ENCODE data around the gene CDH5. TPM values are rescaled to one million over a fixed set of nuclear protein-coding genes. Genes with fewer than 3 reads are reported as not detected.

CDH5 gene
- total and polyA plus RNA-seq, 2 experiments from 2014 or later, result not detected

- H3K9me3 ChIP-seq (ENCODE audit: low read depth), result no peaks in the 10 kb centered on the region
- no peak for TF ChIP-seq EZH2phosphoT487 (IDR thresholded peaks at IDR 0.05; ENCODE audit: insufficient read depth, low read depth)
- TF ChIP-seq EZH2 (IDR thresholded peaks at IDR 0.05; ENCODE audit: insufficient read depth, poor library complexity, severe bottlenecking), result no peak
- H3K36me3 ChIP-seq (ENCODE audit: low read depth), result no peaks in the 10 kb centered on the region
- no peaks in the 10 kb centered on the region for H3K79me2 ChIP-seq (ENCODE audit: insufficient read depth)
- H3K9me2 ChIP-seq (ENCODE audit: insufficient read depth), result no peaks in the 10 kb centered on the region
- H3K9ac ChIP-seq, result no peak overlapping the region
- H3K4me2 ChIP-seq (ENCODE audit: unreplicated experiment), result no peak overlapping the region
- H4K20me1 ChIP-seq (ENCODE audit: insufficient read depth), result no peaks in the 10 kb centered on the region
- in situ Hi-C loops (cut with MboI), result no loop called here
- 90 to 96% methylated on average over 8 of the region's 8 CpGs for WGBS, 2 experiments (ENCODE audit: low coverage in 1 of 2, low lambda C conversion rate in 2 of 2, missing lambda C conversion rate in 2 of 2)
- peaks cover 11% of the 10 kb centered on the region for H3F3A ChIP-seq (ENCODE audit: insufficient read depth)
- no peak overlapping the region for H3K27ac ChIP-seq
- no peak overlapping the region for H3K4me3 ChIP-seq
- DNase-seq, result no peak
- peaks cover 7% of the 10 kb centered on the region for H3K4me1 ChIP-seq (ENCODE audit: insufficient read depth)
- H3K27me3 ChIP-seq (replicated peaks; ENCODE audit: insufficient read depth), result no peaks in the 10 kb centered on the region; the same call in 1 of the 2 replicates
- H2AFZ ChIP-seq, result no peak overlapping the region
These were observed 65.3 kb downstream of the CDH5 start for GRCh38 chr16:66431760-66432159.

- no peak for TF ChIP-seq EZH2phosphoT487 (IDR thresholded peaks at IDR 0.05; ENCODE audit: insufficient read depth, low read depth)
- TF ChIP-seq EZH2 (IDR thresholded peaks at IDR 0.05; ENCODE audit: insufficient read depth, poor library complexity, severe bottlenecking), result no peak
- H3F3A ChIP-seq (ENCODE audit: insufficient read depth), result peaks cover 11% of the 10 kb centered on the region
- no peaks in the 10 kb centered on the region for H3K36me3 ChIP-seq (ENCODE audit: low read depth)
- DNase-seq, result no peak
- in situ Hi-C loops (cut with MboI), result no loop called here
- H3K79me2 ChIP-seq (ENCODE audit: insufficient read depth), result no peaks in the 10 kb centered on the region
- H3K9ac ChIP-seq, result no peak overlapping the region
- no peaks in the 10 kb centered on the region; the same call in 1 of the 2 replicates for H3K27me3 ChIP-seq (replicated peaks; ENCODE audit: insufficient read depth)
- no peaks in the 10 kb centered on the region for H3K9me3 ChIP-seq (ENCODE audit: low read depth)
- peaks cover 7% of the 10 kb centered on the region for H3K4me1 ChIP-seq (ENCODE audit: insufficient read depth)
- H2AFZ ChIP-seq, result no peak overlapping the region
- no peaks in the 10 kb centered on the region for H3K9me2 ChIP-seq (ENCODE audit: insufficient read depth)
- H3K4me3 ChIP-seq, result no peak overlapping the region
- 92 to 98% methylated on average over 5 of the region's 5 CpGs for WGBS, 2 experiments (ENCODE audit: low coverage in 1 of 2, low lambda C conversion rate in 2 of 2, missing lambda C conversion rate in 2 of 2)
- H4K20me1 ChIP-seq (ENCODE audit: insufficient read depth), result no peaks in the 10 kb centered on the region
- H3K27ac ChIP-seq, result no peak overlapping the region
- no peak overlapping the region for H3K4me2 ChIP-seq (ENCODE audit: unreplicated experiment)
These were observed 65.9 kb downstream of the CDH5 start for GRCh38 chr16:66432429-66432828.

GRCh38 chr16:66434619-66435430 is 68.3 kb downstream of the CDH5 start:
- H3K79me2 ChIP-seq (ENCODE audit: insufficient read depth), result no peaks in the 10 kb centered on the region
- peaks cover 9% of the 10 kb centered on the region for H3F3A ChIP-seq (ENCODE audit: insufficient read depth)
- H3K4me2 ChIP-seq (ENCODE audit: unreplicated experiment), result no peak overlapping the region
- no peaks in the 10 kb centered on the region for H3K36me3 ChIP-seq (ENCODE audit: low read depth)
- no peak for DNase-seq
- TF ChIP-seq EZH2 (IDR thresholded peaks at IDR 0.05; ENCODE audit: insufficient read depth, poor library complexity, severe bottlenecking) (no peak), EZH2phosphoT487 (IDR thresholded peaks at IDR 0.05; ENCODE audit: insufficient read depth, low read depth) (no peak)
- 79 to 80% methylated on average over 9 of the region's 9 CpGs for WGBS, 2 experiments (ENCODE audit: low coverage in 1 of 2, low lambda C conversion rate in 2 of 2, missing lambda C conversion rate in 2 of 2)
- no peak overlapping the region for H3K27ac ChIP-seq
- no peaks in the 10 kb centered on the region; the same call in 1 of the 2 replicates for H3K27me3 ChIP-seq (replicated peaks; ENCODE audit: insufficient read depth)
- H3K9ac ChIP-seq, result no peak overlapping the region
- H3K9me3 ChIP-seq (ENCODE audit: low read depth), result no peaks in the 10 kb centered on the region
- no peaks in the 10 kb centered on the region for H3K9me2 ChIP-seq (ENCODE audit: insufficient read depth)
- H3K4me1 ChIP-seq (ENCODE audit: insufficient read depth), result peaks cover 7% of the 10 kb centered on the region
- H2AFZ ChIP-seq, result no peak overlapping the region
- H3K4me3 ChIP-seq, result no peak overlapping the region
- H4K20me1 ChIP-seq (ENCODE audit: insufficient read depth), result no peaks in the 10 kb centered on the region
- in situ Hi-C loops (cut with MboI), result no loop called here

- no peak overlapping the region for H2AFZ ChIP-seq
- no peaks in the 10 kb centered on the region for H4K20me1 ChIP-seq (ENCODE audit: insufficient read depth)
- H3K9me2 ChIP-seq (ENCODE audit: insufficient read depth), result no peaks in the 10 kb centered on the region
- no peaks in the 10 kb centered on the region for H3K36me3 ChIP-seq (ENCODE audit: low read depth)
- H3K79me2 ChIP-seq (ENCODE audit: insufficient read depth), result no peaks in the 10 kb centered on the region
- H3K4me1 ChIP-seq (ENCODE audit: insufficient read depth), result peaks cover 7% of the 10 kb centered on the region
- no peak overlapping the region for H3K9ac ChIP-seq
- WGBS, 2 experiments (ENCODE audit: low coverage in 1 of 2, low lambda C conversion rate in 2 of 2, missing lambda C conversion rate in 2 of 2), result 82 to 89% methylated on average over 1 of the region's 1 CpG
- no peak for DNase-seq
- H3K9me3 ChIP-seq (ENCODE audit: low read depth), result no peaks in the 10 kb centered on the region
- H3K27me3 ChIP-seq (replicated peaks; ENCODE audit: insufficient read depth), result no peaks in the 10 kb centered on the region; the same call in 1 of the 2 replicates
- TF ChIP-seq EZH2phosphoT487 (IDR thresholded peaks at IDR 0.05; ENCODE audit: insufficient read depth, low read depth) (no peak), EZH2 (IDR thresholded peaks at IDR 0.05; ENCODE audit: insufficient read depth, poor library complexity, severe bottlenecking) (no peak)
- H3K27ac ChIP-seq, result no peak overlapping the region
- in situ Hi-C loops (cut with MboI), result no loop called here
- H3K4me2 ChIP-seq (ENCODE audit: unreplicated experiment), result no peak overlapping the region
- H3K4me3 ChIP-seq, result no peak overlapping the region
- no peaks in the 10 kb centered on the region for H3F3A ChIP-seq (ENCODE audit: insufficient read depth)
These were observed 69.4 kb downstream of the CDH5 start for GRCh38 chr16:66435896-66436295.
